Smooth muscle cell (in vitro differentiated cells): ENCODE data around the gene TOGARAM1. TPM values are rescaled to one million over a fixed set of nuclear protein-coding genes. Genes with fewer than 3 reads are reported as not detected.

Experiments used
- DNase-seq: peaks from one replicate; lab custom pipeline; 2025; ENCODE audit not compliant: unreplicated experiment; lab: John Stamatoyannopoulos, UW
- H2AFZ ChIP-seq: fragments of 200-600 bp; sonication (generic); 2 replicates; pipeline ENCODE4 v1.6.0; 2016; ENCODE audit warnings: antibody characterized with exemption, low read depth, mild to moderate bottlenecking
- H3F3A ChIP-seq: fragments of 200-600 bp; sonication (generic); 2 replicates; pipeline ENCODE4 v1.6.0; 2017; ENCODE audit warnings: antibody characterized with exemption, low read depth
- H3K27ac ChIP-seq: fragments of 200-600 bp; sonication (generic); 2 replicates; pipeline ENCODE4 v1.5.1; 2016; ENCODE audit warnings: low read depth, mild to moderate bottlenecking
- H3K27me3 ChIP-seq: fragments of 200-600 bp; sonication (generic); 2 replicates; pipeline ENCODE4 v1.6.1; 2016; ENCODE audit warnings: low read depth, mild to moderate bottlenecking
- H3K36me3 ChIP-seq: fragments of 200-600 bp; sonication (generic); 2 replicates; pipeline ENCODE4 v1.5.1; 2016; ENCODE audit warnings: low read depth
- H3K4me1 ChIP-seq: fragments of 200-600 bp; sonication (generic); 2 replicates; pipeline ENCODE4 v1.5.1; 2016; ENCODE audit warnings: low read depth
- H3K4me2 ChIP-seq: fragments of 200-600 bp; sonication (generic); 2 replicates; pipeline ENCODE4 v1.6.0; 2016; ENCODE audit warnings: mild to moderate bottlenecking
- H3K4me3 ChIP-seq: fragments of 200-600 bp; sonication (generic); 2 replicates; pipeline ENCODE4 v1.5.1; 2016; ENCODE audit warnings: mild to moderate bottlenecking
- H3K79me2 ChIP-seq: fragments of 200-600 bp; sonication (generic); 2 replicates; pipeline ENCODE4 v1.6.0; 2016; ENCODE audit warnings: low read depth, mild to moderate bottlenecking
- H3K9ac ChIP-seq: fragments of 200-600 bp; sonication (generic); 2 replicates; pipeline ENCODE4 v1.6.0; 2016; ENCODE audit warnings: low read depth
- H3K9me3 ChIP-seq: fragments of 200-600 bp; sonication (generic); replicated peaks from 2 replicates; pipeline ENCODE4 v1.5.1; 2016; ENCODE audit warnings: low read depth
- H4K20me1 ChIP-seq: fragments of 200-600 bp; sonication (generic); 2 replicates; pipeline ENCODE4 v1.6.0; 2016; ENCODE audit warnings: low read depth
- WGBS: methylation state at CpG from one replicate; pipeline ENCODE4 v1.1.7; 2016; ENCODE audit warnings: low lambda C conversion rate; 5-methylcytosine and 5-hydroxymethylcytosine counted together
- polyA plus RNA-seq: library from polyadenylated mRNA; unstranded; fragments of >200 nt; fragmentation: Nextera tagmentation; extraction: Ambion mirVana; gene quantifications from 2 replicates; pipeline ENCODE4 v1.2.1, GENCODE V29; 2016
- total RNA-seq: library from RNA; depleted of rRNA; stranded (reverse); fragments of >200 nt; gene quantifications from 2 replicates; pipeline ENCODE4 v1.2.3, GENCODE V29; 2014
- TF ChIP-seq, protein P1 (sequence below): fragments of 200-600 bp; sonication (generic); IDR thresholded peaks from 2 replicates; pipeline ENCODE4 v1.5.1; 2017; ENCODE audit warnings: borderline replicate concordance, mild to moderate bottlenecking, antibody characterized with exemption; ENCODE audit not compliant: insufficient read depth, poor library complexity, severe bottlenecking

The TOGARAM1 gene
- total and polyA plus RNA-seq, 2 experiments from 2014 or later, result 9.8 to 22.8 TPM

GRCh38 chr14:44951051-44951450, 10.9 kb upstream of the TOGARAM1 start:
- peaks cover 11% of the 10 kb centered on the region for H3K36me3 ChIP-seq
- H3F3A ChIP-seq, result no peaks in the 10 kb centered on the region
- H3K9ac ChIP-seq, result no peak overlapping the region
- no peak overlapping the region for H3K4me3 ChIP-seq
- no peaks in the 10 kb centered on the region for H3K4me1 ChIP-seq
- no peaks in the 10 kb centered on the region for H3K27me3 ChIP-seq
- H3K9me3 ChIP-seq, result no peaks in the 10 kb centered on the region
- no peak overlapping the region for H3K4me2 ChIP-seq
- peaks cover 32% of the 10 kb centered on the region for H4K20me1 ChIP-seq
- H2AFZ ChIP-seq, result no peak overlapping the region
- no peak for DNase-seq
- WGBS, result 96% methylated on average over 2 of the region's 2 CpGs
- peaks cover 80% of the 10 kb centered on the region for H3K79me2 ChIP-seq
- TF ChIP-seq, protein P1, sequence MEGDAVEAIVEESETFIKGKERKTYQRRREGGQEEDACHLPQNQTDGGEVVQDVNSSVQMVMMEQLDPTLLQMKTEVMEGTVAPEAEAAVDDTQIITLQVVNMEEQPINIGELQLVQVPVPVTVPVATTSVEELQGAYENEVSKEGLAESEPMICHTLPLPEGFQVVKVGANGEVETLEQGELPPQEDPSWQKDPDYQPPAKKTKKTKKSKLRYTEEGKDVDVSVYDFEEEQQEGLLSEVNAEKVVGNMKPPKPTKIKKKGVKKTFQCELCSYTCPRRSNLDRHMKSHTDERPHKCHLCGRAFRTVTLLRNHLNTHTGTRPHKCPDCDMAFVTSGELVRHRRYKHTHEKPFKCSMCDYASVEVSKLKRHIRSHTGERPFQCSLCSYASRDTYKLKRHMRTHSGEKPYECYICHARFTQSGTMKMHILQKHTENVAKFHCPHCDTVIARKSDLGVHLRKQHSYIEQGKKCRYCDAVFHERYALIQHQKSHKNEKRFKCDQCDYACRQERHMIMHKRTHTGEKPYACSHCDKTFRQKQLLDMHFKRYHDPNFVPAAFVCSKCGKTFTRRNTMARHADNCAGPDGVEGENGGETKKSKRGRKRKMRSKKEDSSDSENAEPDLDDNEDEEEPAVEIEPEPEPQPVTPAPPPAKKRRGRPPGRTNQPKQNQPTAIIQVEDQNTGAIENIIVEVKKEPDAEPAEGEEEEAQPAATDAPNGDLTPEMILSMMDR, result no peak
- no peak overlapping the region for H3K27ac ChIP-seq

- no peak overlapping the region for H3K27ac ChIP-seq
- H4K20me1 ChIP-seq, result peaks cover 47% of the 10 kb centered on the region
- no peaks in the 10 kb centered on the region for H3K9me3 ChIP-seq
- H3K4me1 ChIP-seq, result no peaks in the 10 kb centered on the region
- 94% methylated on average over 4 of the region's 4 CpGs for WGBS
- no peak overlapping the region for H3K4me2 ChIP-seq
- H2AFZ ChIP-seq, result no peak overlapping the region
- H3F3A ChIP-seq, result no peaks in the 10 kb centered on the region
- H3K27me3 ChIP-seq, result no peaks in the 10 kb centered on the region
- DNase-seq, result no peak
- peaks cover 10% of the 10 kb centered on the region for H3K36me3 ChIP-seq
- H3K4me3 ChIP-seq, result no peak overlapping the region
- peaks cover 90% of the 10 kb centered on the region for H3K79me2 ChIP-seq
- no peak overlapping the region for H3K9ac ChIP-seq
- TF ChIP-seq, protein P1, result no peak
These were observed 9.4 kb upstream of the TOGARAM1 start for GRCh38 chr14:44952391-44953110.

- H3K36me3 ChIP-seq, result peaks cover 5% of the 10 kb centered on the region
- H3K79me2 ChIP-seq, result peaks cover 97% of the 10 kb centered on the region
- H3K4me1 ChIP-seq, result peaks cover 4% of the 10 kb centered on the region
- no peaks in the 10 kb centered on the region for H3F3A ChIP-seq
- H3K27me3 ChIP-seq, result no peaks in the 10 kb centered on the region
- peaks cover 64% of the 10 kb centered on the region for H4K20me1 ChIP-seq
- TF ChIP-seq, protein P1, result no peak
- no peak for DNase-seq
- H3K27ac ChIP-seq, result no peak overlapping the region
- no peak overlapping the region for H3K4me3 ChIP-seq
- H3K9me3 ChIP-seq, result no peaks in the 10 kb centered on the region
- H2AFZ ChIP-seq, result no peak overlapping the region
- no peak overlapping the region for H3K4me2 ChIP-seq
- 94% methylated on average over 3 of the region's 3 CpGs for WGBS
- H3K9ac ChIP-seq, result no peak overlapping the region
These were observed 7.2 kb upstream of the TOGARAM1 start for GRCh38 chr14:44954750-44955149.

DNA sequence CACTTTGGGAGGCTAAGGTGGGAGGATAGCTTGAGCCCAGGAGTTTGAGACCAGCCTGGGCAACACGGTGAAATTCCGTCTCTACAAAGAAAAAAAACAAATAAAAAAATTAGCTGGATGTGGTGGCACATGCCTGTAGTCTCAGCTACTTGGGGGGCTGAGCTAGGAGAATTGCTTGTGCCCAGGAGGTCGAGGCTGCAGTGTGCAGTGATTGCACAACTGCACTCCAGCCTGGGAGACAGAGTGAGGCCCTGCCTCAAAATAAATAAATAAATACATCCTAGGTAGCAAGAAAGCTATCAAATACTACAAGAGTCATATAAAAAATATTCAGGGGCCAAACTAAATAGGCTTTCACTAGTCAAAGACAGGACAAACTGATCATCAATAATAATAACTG, 6.5 kb upstream of the TOGARAM1 start:
- Histone ChIP-seq H3K36me3 (peaks cover 5% of the 10 kb centered on the region), H3K4me3 (no peak overlapping the region), H3K9me3 (no peaks in the 10 kb centered on the region), H3K4me1 (peaks cover 11% of the 10 kb centered on the region), H2AFZ (no peak overlapping the region), H3K27me3 (no peaks in the 10 kb centered on the region), H3K27ac (no peak overlapping the region), H4K20me1 (peaks cover 71% of the 10 kb centered on the region), H3K4me2 (no peak overlapping the region), H3K9ac (no peak overlapping the region), H3K79me2 (peaks cover 98% of the 10 kb centered on the region), H3F3A (no peaks in the 10 kb centered on the region)
- WGBS, result 75% methylated on average over 3 of the region's 3 CpGs
- DNase-seq, result no peak
- TF ChIP-seq, protein P1, result no peak
